ENCODE measurements around the gene DNAJA2. TPM values are rescaled to one million over a fixed set of nuclear protein-coding genes. Genes with fewer than 3 reads are reported as not detected.

Gene DNAJA2
- total RNA-seq, 2 experiments from 2014 or later, result 43.3 to 61.6 TPM

GRCh38 chr16:46961373-46962353, 11.8 kb downstream of the DNAJA2 start:
- no peak overlapping the region for H3K4me3 ChIP-seq (ENCODE audit: low read depth, low read length, poor library complexity, severe bottlenecking)
- no TSS peak for BruUV-seq (replicated peaks)
- no peaks in the 10 kb centered on the region for H3K9me3 ChIP-seq (ENCODE audit: low read length)
- DNase-seq (ENCODE audit: low spot score), result no peak
- intact Hi-C loops (cut with micrococcal nuclease; ENCODE audit: unreplicated experiment), result no loop called here
- peaks cover 13% of the 10 kb centered on the region; the same call in 1 of the 2 replicates for H4K20me1 ChIP-seq (ENCODE audit: insufficient read depth, low read length)
- ChIA-PET POLR2A (interaction anchor here (0.6 to 2.1 kb wide), 5 partner anchors 10 to 184 kb away, joined by 3 to 11 read pairs (median 3); partner anchors contain the start of gene DNAJA2), CTCF (ENCODE audit: unreplicated experiment) (no interaction called here)
- H3K79me2 ChIP-seq (ENCODE audit: insufficient read depth, low read depth, low read length), result peaks cover 40% of the 10 kb centered on the region; the same call in 1 of the 2 replicates
- H3K27ac ChIP-seq (ENCODE audit: low read depth, low read length, poor library complexity, severe bottlenecking), result no peak overlapping the region
- no peaks in the 10 kb centered on the region for H3K4me1 ChIP-seq (ENCODE audit: insufficient read depth, low read length, poor library complexity, severe bottlenecking)
- peaks cover 98% of the 10 kb centered on the region for H3K36me3 ChIP-seq (ENCODE audit: insufficient read depth, low read length)
- H3K4me2 ChIP-seq (ENCODE audit: low read length), result no peak overlapping the region
- no peak overlapping the region for H2AFZ ChIP-seq (ENCODE audit: low read length)
- H3K9me2 ChIP-seq (ENCODE audit: insufficient read depth, low read length), result no peaks in the 10 kb centered on the region
- no peak for TF ChIP-seq EZH2phosphoT487 (IDR thresholded peaks at IDR 0.05; ENCODE audit: borderline replicate concordance, low read depth, low read length)
- TF ChIP-seq CTCF (conservative IDR thresholded peaks at IDR 0.05; ENCODE audit: low read length), result no peak

- no peak for TF ChIP-seq EZH2phosphoT487 (IDR thresholded peaks at IDR 0.05; ENCODE audit: borderline replicate concordance, low read depth, low read length)
- no peak for TF ChIP-seq CTCF (conservative IDR thresholded peaks at IDR 0.05; ENCODE audit: low read length)
- Histone ChIP-seq H3K4me1 (ENCODE audit: insufficient read depth, low read length, poor library complexity, severe bottlenecking) (no peaks in the 10 kb centered on the region), H3K4me3 (ENCODE audit: low read depth, low read length, poor library complexity, severe bottlenecking) (no peak overlapping the region), H3K4me2 (ENCODE audit: low read length) (no peak overlapping the region), H3K27ac (ENCODE audit: low read depth, low read length, poor library complexity, severe bottlenecking) (no peak overlapping the region), H3K9me2 (ENCODE audit: insufficient read depth, low read length) (no peaks in the 10 kb centered on the region), H4K20me1 (ENCODE audit: insufficient read depth, low read length) (peaks cover under 1% of the 10 kb centered on the region; the same call in 1 of the 2 replicates), H3K36me3 (ENCODE audit: insufficient read depth, low read length) (peaks cover 59% of the 10 kb centered on the region), H2AFZ (ENCODE audit: low read length) (no peak overlapping the region), H3K79me2 (ENCODE audit: insufficient read depth, low read depth, low read length) (peaks cover 3% of the 10 kb centered on the region; the same call in 1 of the 2 replicates), H3K9me3 (ENCODE audit: low read length) (no peaks in the 10 kb centered on the region)
- DNase-seq (ENCODE audit: low spot score), result no peak
- POLR2A ChIA-PET, result interaction anchor here (0.5 kb wide), 1 partner anchor 205 kb away, joined by 3 read pairs; no protein-coding TSS in a partner anchor
- intact Hi-C loops (cut with micrococcal nuclease; ENCODE audit: unreplicated experiment), result no loop called here
- BruUV-seq (replicated peaks), result no TSS peak
- CTCF ChIA-PET (ENCODE audit: unreplicated experiment), result no interaction called here
These were observed 18.9 kb downstream of the DNAJA2 start for GRCh38 chr16:46954562-46954961.
